Posterior cingulate gyrus (tissue), 11 donors: ENCODE measurements around the gene TRAF7.
A peak's percentile ranks its signal among the peaks of the same experiment; 100 is the strongest.

ENCODE experiments used
- DNase-seq, 10 donors: peaks; one replicate each; pipeline versions ENCODE4 v3.0.0 to v3.0.0-alpha.2; 2020 to 2021; ENCODE audit warnings: mixed read lengths in 3 of 10
- intact Hi-C: fragments of 100-400 bp; cut with DNase I; formaldehyde crosslinking; loops from one replicate; pipeline ENCODE4 v1.15.1; 2023

TRAF7 gene

DNA sequence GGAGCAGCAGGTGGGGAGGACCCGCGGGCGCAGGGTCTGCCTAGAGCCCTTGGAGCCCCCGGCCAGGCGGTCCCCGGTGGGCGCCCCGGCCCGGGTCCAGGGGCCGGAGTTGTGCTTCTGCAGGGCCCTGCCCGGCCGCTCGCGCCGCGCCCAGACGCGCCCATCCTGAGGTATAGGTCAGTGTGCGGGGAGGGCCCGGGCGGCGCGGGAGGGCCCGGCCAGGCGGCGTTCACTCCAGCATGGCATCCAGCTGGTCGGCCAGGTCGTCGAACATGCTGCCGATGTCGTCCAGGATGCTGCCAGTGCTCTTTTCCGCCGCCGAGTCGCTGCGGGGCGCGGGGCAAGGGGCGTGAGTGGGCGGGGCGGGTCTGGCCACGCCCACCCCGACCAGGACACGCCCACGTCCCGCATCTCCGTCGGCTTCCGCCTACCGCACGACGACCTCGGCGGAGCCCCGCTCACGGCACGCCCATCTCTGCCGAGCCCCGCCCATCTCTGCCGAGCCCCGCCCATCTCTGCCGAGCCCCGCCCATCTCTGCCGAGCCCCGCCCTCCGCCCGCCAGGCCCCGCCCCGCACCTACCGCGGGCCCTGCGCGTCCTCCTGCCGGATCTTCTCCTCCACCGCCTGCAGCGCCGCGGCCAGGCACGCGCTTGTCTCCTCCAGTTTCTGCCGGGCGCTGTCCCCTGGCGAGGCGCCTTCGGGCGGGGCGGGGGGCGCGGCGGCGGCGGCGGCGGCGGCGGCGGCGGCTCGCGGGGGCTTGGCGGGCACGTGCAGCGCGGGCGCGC lies 22.9 kb downstream of the TRAF7 start:
- no peak for DNase-seq
- intact Hi-C loops, result no loop called here

DNA sequence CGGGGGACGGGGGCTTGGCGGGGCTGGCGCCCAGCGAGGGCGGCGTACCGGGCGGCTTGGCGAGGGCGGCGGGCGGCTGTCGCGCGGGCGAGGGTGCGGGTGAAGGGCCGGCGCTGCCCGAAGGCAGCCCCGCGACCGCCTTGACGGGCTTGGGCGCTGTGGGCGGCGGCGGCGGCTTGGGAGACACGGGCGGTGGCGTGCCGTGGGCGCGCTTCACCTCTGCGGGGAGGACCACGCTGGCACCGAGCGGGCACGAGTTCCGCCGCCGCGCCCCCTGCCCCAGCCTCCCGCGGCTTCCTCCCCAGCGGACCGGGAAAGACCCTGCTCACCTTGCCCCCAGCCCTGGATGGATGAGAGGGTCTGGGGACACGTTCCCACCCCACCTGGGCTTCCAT lies 23.5 kb downstream of the TRAF7 start:
- DNase-seq, result no peak
- intact Hi-C loops, result no loop called here

DNA sequence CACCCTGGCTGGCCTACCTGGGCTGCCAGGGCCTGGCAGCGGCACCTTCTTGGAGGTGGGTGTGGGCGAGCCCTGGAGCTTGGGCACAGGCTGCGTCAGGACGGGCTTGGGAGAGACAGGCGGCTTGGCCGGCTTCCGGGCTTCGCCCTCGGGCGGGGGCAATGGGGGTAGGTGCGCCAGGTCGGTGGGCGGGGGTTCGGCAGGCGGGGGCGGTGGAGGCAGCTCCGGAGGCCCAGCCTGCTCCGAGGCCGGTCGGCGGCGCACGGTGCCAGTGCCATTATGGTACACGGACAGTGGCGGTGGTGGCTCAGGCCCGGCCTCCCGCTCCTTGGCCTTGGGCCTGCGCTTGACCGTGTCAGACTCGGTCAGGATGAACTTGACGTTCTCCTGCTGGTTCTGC lies 24.0 kb downstream of the TRAF7 start:
- intact Hi-C loops, result no loop called here
- no peak for DNase-seq

DNA sequence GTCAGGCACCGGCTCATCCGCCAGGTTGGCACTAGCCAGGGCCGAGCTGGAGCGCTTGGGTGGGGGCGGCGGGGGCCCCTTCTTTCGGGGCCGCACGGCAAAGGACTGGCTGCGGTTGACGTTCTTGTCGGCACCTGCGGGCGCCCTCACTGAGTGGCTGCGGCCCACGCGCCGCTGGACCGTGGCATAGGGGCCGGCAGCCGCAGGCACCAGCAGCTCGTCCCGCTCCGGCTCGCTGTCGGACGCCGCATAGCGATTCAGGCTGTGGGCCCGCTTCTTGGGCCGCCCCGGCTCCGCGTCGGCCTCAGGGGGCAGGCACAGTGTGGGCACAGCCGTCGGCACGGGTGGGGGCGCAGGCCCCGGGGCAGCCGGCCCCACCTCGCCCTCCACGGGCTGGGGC lies 24.9 kb downstream of the TRAF7 start:
- intact Hi-C loops, result no loop called here
- DNase-seq, result no peak

DNA sequence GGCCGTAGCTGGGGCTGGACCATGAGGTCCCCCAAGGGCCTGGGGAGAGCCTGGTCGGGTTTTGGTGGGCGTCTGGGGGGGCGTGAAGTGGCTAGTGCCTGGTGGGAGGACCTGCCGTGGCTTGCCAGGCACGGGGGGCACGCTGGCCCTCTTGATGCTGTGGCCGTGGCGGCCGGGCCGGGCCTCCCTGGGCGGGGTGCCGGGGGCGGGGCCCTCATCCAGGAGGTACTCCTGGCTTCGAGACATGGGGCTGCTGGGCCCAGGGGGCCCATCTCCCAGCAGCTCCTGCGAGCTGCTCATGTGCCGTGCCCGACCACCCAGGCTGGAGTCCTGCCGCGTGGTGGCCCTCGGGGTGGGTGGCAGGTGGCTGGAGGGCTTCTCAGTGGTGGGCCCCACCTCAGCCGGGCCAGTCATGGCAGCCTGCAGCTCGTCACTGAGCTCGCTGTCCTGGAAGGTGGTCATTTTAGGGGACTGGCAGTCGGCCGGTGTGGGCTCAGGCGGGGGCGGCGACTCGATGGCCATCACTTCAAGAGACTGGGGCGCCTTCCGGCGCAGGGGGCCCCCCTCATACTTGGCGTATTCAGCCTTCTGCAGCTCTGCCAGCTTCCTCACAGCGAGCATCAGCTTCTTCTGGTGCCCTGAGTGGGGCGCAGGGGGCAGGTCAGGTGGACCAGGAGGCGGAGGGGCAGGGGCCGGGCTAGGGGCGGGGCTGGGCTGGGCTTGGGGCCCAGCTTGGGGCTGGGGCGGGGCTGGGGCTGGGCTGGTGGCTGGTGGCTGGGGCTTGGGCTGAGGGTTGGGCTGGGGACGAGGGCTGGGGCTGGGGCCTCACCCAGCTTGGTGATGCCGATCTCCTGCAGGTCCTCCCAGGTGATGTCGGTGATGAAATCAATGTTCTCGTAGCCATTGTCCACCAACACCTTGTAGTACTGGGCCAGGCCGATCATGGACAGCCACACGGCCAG lies 25.7 kb downstream of the TRAF7 start:
- DNase-seq, result no peak
- intact Hi-C loops, result no loop called here

DNA sequence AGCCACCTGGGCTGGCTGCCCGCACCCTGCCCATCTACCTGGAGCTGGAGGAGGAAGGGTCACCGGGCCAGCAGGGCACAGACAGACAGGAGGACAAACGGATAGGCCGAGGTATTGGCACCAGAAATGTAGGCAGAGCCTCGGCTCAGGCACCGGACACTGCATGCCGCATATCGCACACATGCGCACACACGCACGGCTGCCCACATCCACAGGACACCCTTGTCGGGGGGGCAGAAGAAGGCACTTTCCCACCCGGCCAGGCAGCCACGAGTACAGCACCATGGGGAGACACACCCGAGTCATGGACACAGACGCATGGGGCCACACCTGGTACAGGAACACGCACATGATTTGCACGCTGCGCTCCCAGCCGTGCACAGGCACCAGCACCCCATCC lies 26.4 kb downstream of the TRAF7 start:
- intact Hi-C loops, result no loop called here
- DNase-seq, result no peak

DNA sequence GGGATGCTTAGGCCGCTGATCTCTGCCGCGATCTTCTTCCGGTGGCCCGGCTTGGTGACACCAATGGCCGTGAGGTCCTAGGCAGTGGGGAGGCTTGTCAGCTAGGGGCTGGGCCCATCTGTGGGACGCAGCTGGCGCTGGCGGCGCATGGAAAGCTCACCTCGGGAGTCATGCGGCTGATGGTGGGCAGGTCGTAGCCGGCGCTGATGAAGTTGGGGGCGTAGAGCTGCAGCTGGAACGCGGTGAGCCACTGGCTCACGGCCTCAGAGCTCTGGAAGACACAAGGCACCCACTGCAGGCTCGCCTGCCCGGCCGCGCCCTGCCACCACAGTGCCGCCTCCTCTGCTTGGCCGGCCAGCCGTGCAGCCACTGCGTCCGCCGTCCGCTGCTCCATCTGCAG lies 28.1 kb downstream of the TRAF7 start:
- intact Hi-C loops, result no loop called here
- DNase-seq, result no peak

DNA sequence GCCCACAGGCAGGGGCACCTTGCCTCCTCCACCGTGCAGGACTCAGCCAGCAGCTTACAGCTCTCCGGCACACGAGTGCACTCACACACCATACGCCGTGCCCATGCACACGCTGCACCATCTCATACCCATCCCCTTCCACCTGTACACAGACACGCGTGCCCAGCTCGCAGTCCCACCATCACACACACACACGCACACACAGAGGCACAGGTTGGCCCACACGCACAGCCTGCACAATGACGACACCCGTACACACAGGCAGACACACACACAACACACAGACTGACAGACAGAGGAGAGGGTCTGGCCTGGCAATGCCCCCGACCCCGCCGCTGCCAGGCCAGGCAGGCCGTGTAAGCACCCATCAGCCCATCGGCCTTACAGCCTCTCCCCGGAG lies 28.8 kb downstream of the TRAF7 start:
- DNase-seq, result no peak
- intact Hi-C loops, result no loop called here

DNA sequence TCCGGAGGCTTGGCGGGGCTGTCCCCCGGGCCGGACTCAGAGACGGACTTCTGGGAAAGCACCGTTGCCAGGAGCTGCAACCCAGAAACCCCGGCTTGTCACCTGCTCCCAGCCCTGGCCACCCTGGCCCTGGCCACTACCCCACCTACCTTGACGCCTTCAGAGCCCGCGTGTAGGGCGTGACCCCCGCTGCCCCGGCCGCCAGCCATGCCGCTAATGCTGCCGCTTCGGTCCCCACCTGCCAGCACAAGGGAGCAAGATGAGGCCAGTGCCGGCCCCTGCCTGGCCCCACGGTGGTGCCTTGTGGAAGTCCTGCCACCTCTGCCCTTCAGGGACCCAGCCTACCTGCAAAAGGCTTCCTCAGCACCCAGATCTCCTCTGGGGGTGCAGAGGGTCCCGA lies 29.4 kb downstream of the TRAF7 start:
- DNase-seq, result no peak
- intact Hi-C loops, result no loop called here

DNA sequence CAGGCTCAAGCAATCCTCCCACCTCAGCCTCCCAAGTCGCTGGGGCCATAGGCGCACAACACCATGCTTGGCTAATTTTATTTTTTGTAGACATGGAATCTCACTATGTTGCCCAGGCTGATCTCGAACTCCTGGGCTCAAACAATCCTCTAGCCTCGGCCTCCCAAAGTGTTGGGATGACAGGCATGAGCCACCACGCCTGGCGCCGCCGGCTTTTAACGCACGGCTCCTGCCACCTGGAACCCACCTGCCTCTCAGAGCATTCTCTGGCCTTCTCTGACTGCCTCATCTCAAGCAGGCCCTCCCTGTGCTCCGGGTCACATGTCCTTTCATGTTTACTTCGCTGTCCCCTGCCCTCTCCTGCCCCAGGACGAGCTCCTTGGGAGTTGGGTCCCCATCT lies 30.5 kb downstream of the TRAF7 start:
- intact Hi-C loops, result no loop called here
- DNase-seq, result no peak

DNA sequence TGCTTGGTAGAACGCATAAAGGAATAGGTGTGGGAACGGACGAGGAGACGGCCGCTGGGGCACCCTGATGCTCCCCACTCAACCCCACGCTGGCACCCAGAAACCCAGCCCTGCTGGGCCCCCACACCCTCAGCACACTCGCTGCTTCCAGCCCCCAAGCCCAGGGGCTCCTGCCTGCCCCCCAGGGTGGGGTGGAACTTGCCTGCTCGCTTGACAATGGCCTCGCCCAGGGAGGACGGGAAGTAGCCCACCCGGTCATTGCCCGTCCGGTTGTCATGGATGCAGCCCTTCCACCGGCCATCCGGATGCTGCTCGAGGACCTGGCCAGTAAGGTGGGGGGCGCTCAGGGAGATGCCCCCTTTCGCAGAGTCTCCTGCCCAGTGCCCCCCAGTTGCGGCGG lies 30.9 kb downstream of the TRAF7 start:
- DNase-seq, result no peak
- intact Hi-C loops, result no loop called here

DNA sequence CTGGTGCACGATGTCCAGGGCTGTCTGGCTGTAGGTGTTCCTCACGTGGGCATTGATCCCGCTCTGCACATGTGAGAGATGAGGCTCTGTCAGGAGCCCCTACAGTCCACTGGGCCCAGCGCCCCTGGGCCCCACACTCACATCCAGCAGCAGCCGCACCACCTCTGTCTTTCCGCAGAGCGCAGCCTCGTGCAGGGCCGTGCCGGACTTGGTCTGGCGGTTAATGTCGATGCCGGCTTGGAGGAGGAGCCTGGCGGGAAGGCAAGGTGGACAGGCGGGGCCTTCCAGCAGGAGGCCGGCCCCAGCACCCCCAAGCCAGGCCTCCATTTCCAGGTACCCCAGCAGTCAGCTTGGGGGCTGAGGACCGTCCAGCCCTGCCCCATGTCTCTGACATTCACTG lies 31.6 kb downstream of the TRAF7 start:
- no peak for DNase-seq
- intact Hi-C loops, result no loop called here

DNA sequence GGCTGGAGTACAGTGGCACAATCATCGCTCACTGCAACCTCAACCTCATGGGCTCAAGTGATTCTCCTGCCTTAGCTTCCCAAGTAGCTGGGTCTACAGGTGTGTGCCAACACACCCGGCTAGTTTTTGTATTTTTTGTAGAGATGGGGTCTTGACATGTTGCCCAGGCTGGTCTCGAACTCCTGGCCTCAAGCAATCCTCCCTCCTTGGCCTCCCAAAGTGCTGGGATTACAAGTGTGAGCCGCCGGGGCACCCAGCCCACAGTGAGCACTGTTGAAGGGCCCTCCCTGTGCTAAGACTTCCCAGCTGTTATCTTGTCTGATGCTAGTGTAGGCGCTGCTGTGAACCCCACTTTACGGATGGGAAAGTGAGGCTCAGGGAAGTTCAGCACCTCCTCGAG lies 32.8 kb downstream of the TRAF7 start:
- intact Hi-C loops, result no loop called here
- no peak for DNase-seq

DNA sequence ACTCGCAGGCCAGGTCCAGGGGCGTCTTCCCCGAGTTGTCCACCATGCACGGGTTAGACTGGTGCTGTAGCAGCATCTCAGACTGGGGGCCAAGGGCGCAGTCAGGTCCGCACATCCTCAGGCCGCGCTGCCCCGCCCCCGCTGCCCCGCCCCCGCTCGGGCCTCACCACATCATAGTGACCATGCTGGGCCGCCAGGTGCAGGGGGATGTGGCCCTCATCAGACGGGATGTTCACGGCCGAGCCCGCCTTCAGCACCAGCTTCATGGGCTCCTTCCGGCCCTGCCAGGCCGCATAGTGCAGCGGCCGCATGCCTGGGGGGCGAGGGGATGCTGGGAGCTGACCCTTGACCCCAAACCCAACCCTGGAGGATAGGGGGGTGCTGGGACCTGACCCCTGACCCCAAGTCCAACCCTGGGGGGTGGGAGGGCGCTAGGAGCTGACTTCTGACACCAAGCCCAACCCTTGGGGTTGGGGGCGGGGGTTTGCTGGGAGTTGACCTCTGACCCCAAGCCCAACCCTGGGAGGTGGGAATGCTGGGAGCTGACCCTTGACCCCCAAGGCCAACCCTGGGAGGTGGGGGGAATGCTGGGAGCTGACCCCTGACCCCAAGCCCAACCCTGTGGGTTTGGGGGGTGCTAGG lies 33.8 kb downstream of the TRAF7 start:
- no peak for DNase-seq
- intact Hi-C loops, result no loop called here

DNA sequence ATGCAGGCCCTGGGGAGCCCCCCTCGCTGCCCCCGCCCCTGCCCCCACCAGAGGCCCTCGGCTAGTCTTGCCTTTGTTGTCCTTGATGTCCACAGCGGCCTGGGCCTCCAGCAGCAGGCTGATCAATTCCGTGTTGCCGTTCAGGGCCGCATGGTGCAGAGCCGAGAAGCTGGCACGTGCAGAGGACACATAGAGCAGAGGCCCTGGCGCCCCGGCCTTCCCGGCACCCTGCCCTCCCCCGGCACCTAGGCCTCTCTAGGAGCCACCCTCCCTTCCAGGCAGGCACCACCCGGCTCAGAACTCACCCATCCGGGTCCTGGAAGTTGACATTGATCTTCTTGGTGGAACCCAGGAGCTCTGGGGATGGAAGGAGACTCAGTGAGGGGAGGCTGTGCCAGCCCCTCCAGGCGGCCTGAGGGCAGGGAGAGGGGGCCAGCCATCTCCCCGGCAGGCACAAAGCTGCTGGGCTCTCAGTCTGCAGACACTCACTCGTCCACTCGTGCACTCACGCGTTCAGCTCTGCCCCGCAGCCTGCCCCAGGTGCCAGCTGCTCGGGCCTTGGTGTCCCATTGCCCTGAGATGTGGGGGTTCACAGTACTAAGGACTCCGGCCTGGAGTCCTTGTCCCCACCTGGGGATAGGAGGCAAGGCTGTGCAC lies 34.5 kb downstream of the TRAF7 start:
- no peak for DNase-seq
- intact Hi-C loops, result no loop called here

DNA sequence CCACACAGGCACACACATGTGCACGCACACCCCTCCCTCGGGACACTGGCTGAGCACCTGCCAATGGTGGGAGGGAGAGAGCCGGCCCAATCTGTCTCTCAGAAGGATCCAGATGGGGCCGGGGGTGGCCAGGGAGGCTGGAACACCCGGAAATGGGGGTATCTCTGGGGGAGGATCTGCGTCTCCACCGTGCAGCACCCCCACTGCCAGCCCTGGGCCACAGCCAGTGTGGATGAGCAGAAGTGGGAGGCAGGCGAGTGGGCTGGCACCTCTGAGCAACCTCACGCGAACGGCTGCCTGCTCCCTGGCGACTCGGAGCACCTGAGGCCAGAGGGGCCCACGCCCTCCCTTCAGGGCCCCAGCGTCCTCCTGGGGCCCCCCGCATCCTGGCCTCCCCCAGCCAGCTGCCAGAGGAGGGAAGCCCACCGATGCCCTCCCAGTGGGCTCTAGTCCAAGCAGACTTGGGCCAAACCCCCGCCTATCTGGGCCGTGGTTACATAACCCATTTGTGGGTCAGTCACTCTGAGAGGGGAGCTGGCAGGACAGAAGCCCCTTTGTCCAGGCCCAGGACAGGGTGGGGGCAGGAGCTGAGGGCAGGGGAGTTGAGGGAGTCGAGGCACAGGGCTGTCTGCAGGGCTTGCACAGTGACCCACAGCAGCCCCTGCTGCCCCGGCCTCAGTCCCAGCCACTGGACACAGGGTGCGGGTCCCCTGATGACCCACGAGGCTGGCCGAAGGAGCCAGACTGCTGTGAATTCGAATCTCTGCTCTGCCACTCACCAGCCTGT lies 35.3 kb downstream of the TRAF7 start:
- peak in 7 of 10 donors; percentile 47 to 94 (median 70) for DNase-seq
- intact Hi-C loops, result no loop called here

DNA sequence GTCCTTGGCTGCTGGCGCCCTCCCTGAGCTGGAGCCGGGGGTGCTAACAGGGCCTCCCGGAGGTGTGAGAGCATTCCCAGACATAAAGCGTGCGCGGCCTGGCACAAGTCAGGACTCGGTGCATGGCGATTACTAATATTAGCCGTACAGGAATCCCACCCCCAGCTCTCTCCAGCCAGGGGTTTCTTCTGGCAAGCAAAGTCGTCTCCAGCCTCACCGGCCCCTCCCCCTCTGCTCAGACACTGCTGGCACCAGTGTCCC lies 35.8 kb downstream of the TRAF7 start:
- no peak for DNase-seq
- intact Hi-C loops, result no loop called here

DNA sequence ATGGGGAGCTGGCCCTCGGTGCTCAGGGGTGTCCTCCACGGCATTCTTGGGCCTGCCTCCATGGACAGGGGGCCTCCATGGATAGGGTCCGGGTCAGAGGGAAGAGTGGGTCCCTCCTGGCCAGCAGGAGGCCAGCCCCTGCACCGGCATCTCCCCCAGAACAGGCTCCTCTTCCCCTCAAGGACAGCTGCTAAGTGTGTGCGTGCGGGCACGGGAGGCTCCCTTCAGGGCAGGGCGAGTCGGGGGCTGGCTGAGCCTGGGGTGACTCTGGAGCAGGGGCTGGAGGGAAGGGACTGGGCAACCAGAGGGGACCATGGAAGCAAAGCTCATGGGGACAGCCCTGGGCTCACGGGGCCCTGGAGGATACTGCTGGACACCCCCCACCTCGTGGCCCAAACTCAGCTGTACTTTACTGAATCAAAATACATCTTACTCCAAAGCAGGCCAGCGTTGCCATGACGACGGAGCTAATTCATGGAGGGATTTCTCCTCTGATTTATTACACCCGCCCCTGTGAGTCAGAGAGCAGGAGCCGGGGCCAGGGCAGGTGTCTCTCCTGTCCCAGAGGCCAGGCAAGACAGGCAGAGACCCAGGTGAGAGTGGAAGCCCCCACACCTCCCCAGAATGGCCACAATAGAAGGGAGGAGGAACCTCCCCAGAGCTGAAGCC lies 38.7 kb downstream of the TRAF7 start:
- intact Hi-C loops, result no loop called here
- DNase-seq, result peak in 2 of 10 donors; percentile 57 to 71

DNA sequence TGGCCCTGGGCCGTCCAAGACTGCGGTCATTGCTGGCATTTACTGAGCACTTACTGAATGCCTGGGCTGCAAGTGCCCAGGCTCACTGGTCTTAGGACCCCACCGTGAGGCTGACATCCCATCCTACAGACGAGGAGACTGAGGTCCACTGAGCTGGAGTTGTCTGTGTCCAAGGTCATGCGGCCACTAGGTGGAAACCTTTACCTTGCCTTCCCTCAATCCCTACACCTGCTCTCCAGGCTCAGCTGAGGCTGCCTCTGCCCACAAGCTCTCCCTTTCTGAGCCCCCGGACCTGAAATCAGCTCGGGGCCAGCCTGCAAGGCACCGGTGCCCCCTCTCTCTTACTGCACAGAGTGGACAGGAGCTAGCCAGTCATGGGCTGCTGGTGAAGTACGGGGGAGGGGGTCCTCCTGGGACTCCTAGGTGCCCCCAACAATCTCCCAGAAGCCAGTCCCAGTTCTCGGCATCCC lies 39.3 kb downstream of the TRAF7 start:
- DNase-seq, result no peak
- intact Hi-C loops, result no loop called here
